Esophagus muscularis mucosa (tissue), 4 donors: Measurements from ENCODE around the gene ARHGEF39.

Source experiments
- CTCF ChIP-seq, 3 experiments: fragments of 200-600 bp in 2 of 3; fragments of 450-650 bp in 1 of 3; sonication (generic) in 2 of 3; IDR thresholded peaks; one replicate each; pipeline ENCODE4 v1.5.1; 2017 to 2019; ENCODE audit warnings: antibody characterized with exemption in 3 of 3, mild to moderate bottlenecking in 2 of 3, moderate library complexity in 1 of 3
- EP300 ChIP-seq: sonication (generic); formaldehyde crosslinking; IDR thresholded peaks from one replicate; pipeline ENCODE4 v1.6.1; 2017; ENCODE audit warnings: antibody characterized with exemption
- POLR2A ChIP-seq: fragments of 450-650 bp; IDR thresholded peaks from one replicate; pipeline ENCODE4 v1.6.1; 2017; ENCODE audit warnings: antibody characterized with exemption, moderate library complexity, mild to moderate bottlenecking, low read depth
- POLR2AphosphoS5 ChIP-seq, 2 donors: sonication (generic); formaldehyde crosslinking; IDR thresholded peaks; one replicate each; pipeline ENCODE4 v1.6.1; 2017; ENCODE audit warnings: antibody characterized with exemption in 2 of 2

- TF ChIP-seq CTCF (IDR thresholded peaks at IDR 0.05) (no peak), EP300 (no peak), POLR2A (no peak), POLR2AphosphoS5 (IDR thresholded peaks at IDR 0.05) (no peak)
Measured at GRCh38 chr9:35662437-35662836, 2.6 kb downstream of the ARHGEF39 start.
